WTC11 (cell line): ENCODE measurements around the gene PNLIPRP1.

Experiments
- ATF1 ChIP-seq: sonication (generic); formaldehyde crosslinking; IDR thresholded peaks from 2 replicates; pipeline ENCODE4 v1.8.1; 2023; ENCODE audit warnings: mild to moderate bottlenecking, moderate library complexity, missing genetic modification reagents
- ATF6 ChIP-seq: sonication (generic); formaldehyde crosslinking; IDR thresholded peaks from 2 replicates; pipeline ENCODE4 v1.8.1; 2023; ENCODE audit warnings: mild to moderate bottlenecking, missing genetic modification reagents
- FOXJ3 ChIP-seq: sonication (generic); formaldehyde crosslinking; IDR thresholded peaks from 2 replicates; pipeline ENCODE4 v1.9.0; 2021; ENCODE audit warnings: missing genetic modification reagents, mild to moderate bottlenecking, borderline replicate concordance
- GABPB1 ChIP-seq: sonication (generic); formaldehyde crosslinking; IDR thresholded peaks from 2 replicates; pipeline ENCODE4 v1.8.1; 2023; ENCODE audit warnings: mild to moderate bottlenecking, missing genetic modification reagents
- TCF7 ChIP-seq: sonication (generic); formaldehyde crosslinking; IDR thresholded peaks from 2 replicates; pipeline ENCODE4 v1.8.0; 2022; ENCODE audit warnings: mild to moderate bottlenecking, low read depth, missing genetic modification reagents, moderate library complexity
- TEAD4 ChIP-seq: sonication (generic); formaldehyde crosslinking; IDR thresholded peaks from 2 replicates; pipeline ENCODE4 v1.8.0; 2022; ENCODE audit warnings: mild to moderate bottlenecking, missing genetic modification reagents
- USF2 ChIP-seq: sonication (generic); formaldehyde crosslinking; IDR thresholded peaks from 2 replicates; pipeline ENCODE4 v1.8.1; 2023; ENCODE audit warnings: mild to moderate bottlenecking, missing genetic modification reagents, moderate library complexity
- ZBTB21 ChIP-seq: sonication (generic); formaldehyde crosslinking; IDR thresholded peaks from 2 replicates; pipeline ENCODE4 v1.8.1; 2023; ENCODE audit warnings: mild to moderate bottlenecking, missing genetic modification reagents, borderline replicate concordance
- TF ChIP-seq, protein P1 (sequence below): fragments of 200-600 bp; IDR thresholded peaks from 2 replicates; pipeline ENCODE4 v1.8.0; 2022; ENCODE audit warnings: antibody characterized with exemption

GRCh38 chr10:116589926-116590325 is 833 bp upstream of the PNLIPRP1 start:
- TF ChIP-seq TCF7 (CRISPR knock-in tag) = no peak
- no peak for TF ChIP-seq TEAD4 (CRISPR knock-in tag)
- TF ChIP-seq, protein P1, sequence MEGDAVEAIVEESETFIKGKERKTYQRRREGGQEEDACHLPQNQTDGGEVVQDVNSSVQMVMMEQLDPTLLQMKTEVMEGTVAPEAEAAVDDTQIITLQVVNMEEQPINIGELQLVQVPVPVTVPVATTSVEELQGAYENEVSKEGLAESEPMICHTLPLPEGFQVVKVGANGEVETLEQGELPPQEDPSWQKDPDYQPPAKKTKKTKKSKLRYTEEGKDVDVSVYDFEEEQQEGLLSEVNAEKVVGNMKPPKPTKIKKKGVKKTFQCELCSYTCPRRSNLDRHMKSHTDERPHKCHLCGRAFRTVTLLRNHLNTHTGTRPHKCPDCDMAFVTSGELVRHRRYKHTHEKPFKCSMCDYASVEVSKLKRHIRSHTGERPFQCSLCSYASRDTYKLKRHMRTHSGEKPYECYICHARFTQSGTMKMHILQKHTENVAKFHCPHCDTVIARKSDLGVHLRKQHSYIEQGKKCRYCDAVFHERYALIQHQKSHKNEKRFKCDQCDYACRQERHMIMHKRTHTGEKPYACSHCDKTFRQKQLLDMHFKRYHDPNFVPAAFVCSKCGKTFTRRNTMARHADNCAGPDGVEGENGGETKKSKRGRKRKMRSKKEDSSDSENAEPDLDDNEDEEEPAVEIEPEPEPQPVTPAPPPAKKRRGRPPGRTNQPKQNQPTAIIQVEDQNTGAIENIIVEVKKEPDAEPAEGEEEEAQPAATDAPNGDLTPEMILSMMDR = no peak
- no peak for TF ChIP-seq ATF1 (CRISPR knock-in tag)
- no peak for TF ChIP-seq GABPB1 (CRISPR knock-in tag)
- TF ChIP-seq ATF6 (CRISPR knock-in tag) = no peak
- no peak for TF ChIP-seq ZBTB21 (CRISPR knock-in tag)
- no peak for TF ChIP-seq FOXJ3 (CRISPR knock-in tag)
- no peak for TF ChIP-seq USF2 (CRISPR knock-in tag)
